B cell (primary cell): ENCODE results near the gene NR2E3.

Source experiments
- CTCF ChIP-seq: fragments of 200-600 bp; IDR thresholded peaks from one replicate; pipeline ENCODE4 v1.8.0; 2022; ENCODE audit warnings: antibody characterized with exemption, mild to moderate bottlenecking
- EZH2 ChIP-seq: IDR thresholded peaks from 2 replicates; pipeline ENCODE4 v1.6.1; 2012; ENCODE audit warnings: borderline replicate concordance, low read depth, mild to moderate bottlenecking, moderate library complexity, low read length; ENCODE audit not compliant: insufficient read depth, poor library complexity, severe bottlenecking

GRCh38 chr15:71760852-71761251 lies 49.5 kb upstream of the NR2E3 start:
- TF ChIP-seq EZH2: no peak
- TF ChIP-seq CTCF: no peak
